H1 (cell line): ENCODE data around the gene PLXNB1. TPM values are rescaled to one million over a fixed set of nuclear protein-coding genes. Genes with fewer than 3 reads are reported as not detected.
A peak's percentile ranks its signal among the peaks of the same experiment; 100 is the strongest.

Experiments
- CTCF ChIA-PET: fragments of 300-600 bp; sonication (Branson Sonifier 250); formaldehyde crosslinking; loops from one replicate; lab custom pipeline; 2021; ENCODE audit not compliant: partially characterized antibody; lab: Charles Lee
- POLR2A ChIA-PET: fragments of 300-600 bp; sonication (Branson Sonifier 250); formaldehyde crosslinking; loops from one replicate; lab custom pipeline; 2021; ENCODE audit warnings: inconsistent platforms; ENCODE audit not compliant: partially characterized antibody; lab: Charles Lee
- DNase-seq, 2 experiments: peaks; one replicate each; pipeline versions ENCODE4 v3.0.0 to v3.0.0-alpha.2; 2010 to 2022; ENCODE audit warnings: low spot score in 2 of 2, low read depth in 1 of 2, mixed read lengths in 1 of 2
- FAIRE-seq: peaks from 2 replicates; lab custom pipeline; 2011; peaks lifted over from hg19 to GRCh38; lab: Jason Lieb, UNC
- H2AFZ ChIP-seq: 2 replicates; pipeline ENCODE4 v1.8.1; 2012; ENCODE audit warnings: low read length, inconsistent platforms
- H2AK5ac ChIP-seq: 2 replicates; pipeline ENCODE4 v1.6.1; 2013; ENCODE audit warnings: low read depth, low read length
- H2BK120ac ChIP-seq: replicated peaks from 2 replicates; pipeline ENCODE3; 2013; ENCODE audit warnings: low read depth, low read length, inconsistent platforms
- H2BK12ac ChIP-seq: 2 replicates; pipeline ENCODE4 v1.6.1; 2013; ENCODE audit warnings: low read depth, low read length
- H2BK15ac ChIP-seq: 2 replicates; pipeline ENCODE4 v1.6.1; 2013; ENCODE audit warnings: low read length
- H2BK20ac ChIP-seq: 2 replicates; pipeline ENCODE4 v1.6.1; 2013; ENCODE audit warnings: low read length
- H2BK5ac ChIP-seq: 2 replicates; pipeline ENCODE4 v1.6.1; 2013; ENCODE audit warnings: low read depth, low read length
- H3K14ac ChIP-seq: 2 replicates; pipeline ENCODE4 v1.6.1; 2013; ENCODE audit warnings: inconsistent platforms; ENCODE audit not compliant: insufficient read length
- H3K18ac ChIP-seq: 2 replicates; pipeline ENCODE4 v1.6.1; 2013; ENCODE audit warnings: low read length; ENCODE audit errors: extremely low read depth
- H3K23ac ChIP-seq: 2 replicates; pipeline ENCODE4 v1.6.1; 2013; ENCODE audit warnings: inconsistent platforms; ENCODE audit not compliant: insufficient read length
- H3K23me2 ChIP-seq: 2 replicates; pipeline ENCODE4 v1.6.1; 2013; ENCODE audit warnings: low read depth, low read length
- H3K27ac ChIP-seq: 2 replicates; pipeline ENCODE4 v1.6.1; 2011; ENCODE audit warnings: low read depth, low read length, inconsistent platforms
- H3K27me3 ChIP-seq, 4 experiments: replicated peaks in 1 of 4; 1 replicate in 1 of 4; 2 replicates in 3 of 4; pipeline versions ENCODE4 v1.6.1 to v1.8.1; 2011 to 2013; ENCODE audit warnings: low read length in 3 of 4, mild to moderate bottlenecking in 3 of 4, inconsistent platforms in 2 of 4, mixed read lengths in 2 of 4, moderate library complexity in 1 of 4; ENCODE audit not compliant: control insufficient read depth in 3 of 4, insufficient read depth in 3 of 4; ENCODE audit errors: extremely low read depth in 1 of 4
- H3K36me3 ChIP-seq, 4 experiments: 2 replicates each; pipeline versions ENCODE4 v1.6.1 to v1.8.1; 2011 to 2013; ENCODE audit warnings: mild to moderate bottlenecking in 4 of 4, low read length in 3 of 4, moderate library complexity in 2 of 4, control low read depth in 1 of 4, inconsistent platforms in 1 of 4; ENCODE audit not compliant: insufficient read depth in 4 of 4, control insufficient read depth in 2 of 4
- H3K4ac ChIP-seq: replicated peaks from 2 replicates; pipeline ENCODE3; 2013; ENCODE audit warnings: low read length, low read depth, mixed read lengths, inconsistent platforms; ENCODE audit not compliant: insufficient read length
- H3K4me1 ChIP-seq, 4 experiments: replicated peaks in 1 of 4; 1 replicate in 1 of 4; 2 replicates in 3 of 4; pipeline versions ENCODE4 v1.6.1 to v1.8.1; 2011 to 2013; ENCODE audit warnings: low read length in 3 of 4, inconsistent platforms in 2 of 4, mixed read lengths in 1 of 4; ENCODE audit not compliant: insufficient read depth in 4 of 4, control insufficient read depth in 3 of 4
- H3K4me2 ChIP-seq, 2 experiments: 2 replicates each; pipeline versions ENCODE4 v1.6.1 to v1.8.1; 2011 to 2013; ENCODE audit warnings: low read depth in 2 of 2, low read length in 2 of 2, control low read depth in 1 of 2, inconsistent platforms in 1 of 2, mild to moderate bottlenecking in 1 of 2; ENCODE audit not compliant: insufficient read depth in 1 of 2
- H3K4me3 ChIP-seq, 4 experiments: fragments of 200-600, 300-600 bp in 1 of 4; sonication (generic), shearing (Covaris generic), sonication (Bioruptor Twin) in 1 of 4; 2 replicates each; pipeline versions ENCODE4 v1.5.1 to v1.8.1; 2011 to 2016; ENCODE audit warnings: low read length in 4 of 4, low read depth in 3 of 4, control low read depth in 2 of 4, inconsistent platforms in 2 of 4, mild to moderate bottlenecking in 2 of 4, mixed read lengths in 1 of 4, moderate library complexity in 1 of 4; ENCODE audit not compliant: insufficient read depth in 2 of 4; ENCODE audit errors: extremely low read depth in 1 of 4
- H3K56ac ChIP-seq: replicated peaks from 2 replicates; pipeline ENCODE3; 2013; ENCODE audit warnings: low read depth, mild to moderate bottlenecking, mixed read lengths, low read length, inconsistent platforms; ENCODE audit not compliant: insufficient read length
- H3K79me1 ChIP-seq: 2 replicates; pipeline ENCODE4 v1.6.1; 2013; ENCODE audit warnings: low read depth, low read length, control low read depth
- H3K79me2 ChIP-seq, 2 experiments: 2 replicates each; pipeline versions ENCODE4 v1.6.1 to v1.8.1; 2012 to 2013; ENCODE audit warnings: low read length in 2 of 2, mild to moderate bottlenecking in 2 of 2, inconsistent platforms in 1 of 2; ENCODE audit not compliant: insufficient read depth in 2 of 2, control insufficient read depth in 1 of 2
- H3K9ac ChIP-seq, 4 experiments: replicated peaks in 1 of 4; 1 replicate in 1 of 4; 2 replicates in 3 of 4; pipeline versions ENCODE4 v1.6.1 to v1.8.1; 2011 to 2013; ENCODE audit warnings: low read depth in 3 of 4, low read length in 3 of 4, control low read depth in 2 of 4, mild to moderate bottlenecking in 2 of 4, moderate library complexity in 2 of 4, inconsistent platforms in 1 of 4; ENCODE audit errors: extremely low read depth in 1 of 4
- H3K9me3 ChIP-seq, 2 experiments: 2 replicates each; pipeline versions ENCODE4 v1.6.1 to v1.8.1; 2012 to 2013; ENCODE audit warnings: mild to moderate bottlenecking in 2 of 2, moderate library complexity in 2 of 2, control low read depth in 1 of 2, inconsistent platforms in 1 of 2, low read depth in 1 of 2, low read length in 1 of 2, mixed read lengths in 1 of 2; ENCODE audit not compliant: insufficient read depth in 2 of 2
- H4K20me1 ChIP-seq, 2 experiments: replicated peaks in 1 of 2; 2 replicates each; pipeline versions ENCODE3 to v1.8.1; 2011 to 2013; ENCODE audit warnings: inconsistent platforms in 2 of 2, low read length in 2 of 2, mild to moderate bottlenecking in 1 of 2; ENCODE audit not compliant: insufficient read depth in 2 of 2, control insufficient read depth in 1 of 2
- H4K5ac ChIP-seq: 2 replicates; pipeline ENCODE4 v1.6.1; 2013; ENCODE audit warnings: low read length, low read depth, mixed read lengths, inconsistent platforms; ENCODE audit not compliant: insufficient read length
- H4K8ac ChIP-seq: 2 replicates; pipeline ENCODE4 v1.8.0; 2013; ENCODE audit warnings: mild to moderate bottlenecking, moderate library complexity, low read length, inconsistent platforms; ENCODE audit not compliant: insufficient read depth; ENCODE audit errors: extremely low read depth
- H4K91ac ChIP-seq: replicated peaks from 2 replicates; pipeline ENCODE3; 2013; ENCODE audit warnings: low read length, mixed read lengths, inconsistent platforms; ENCODE audit not compliant: insufficient read length
- BACH1 ChIP-seq: IDR thresholded peaks from 2 replicates; pipeline ENCODE4 v1.6.1; 2012; ENCODE audit warnings: low read length, improper control_type of control experiment
- BCL11A ChIP-seq, 2 experiments: IDR thresholded peaks; one replicate each; pipeline ENCODE4 v1.6.1; 2011; ENCODE audit warnings: low read depth in 2 of 2, low read length in 2 of 2, mild to moderate bottlenecking in 2 of 2
- CHD1 ChIP-seq: IDR thresholded peaks from 2 replicates; pipeline ENCODE4 v1.6.1; 2012; ENCODE audit warnings: low read depth, low read length, improper control_type of control experiment
- GTF2F1 ChIP-seq: IDR thresholded peaks from 2 replicates; pipeline ENCODE4 v1.6.1; 2012; ENCODE audit warnings: low read depth, low read length, improper control_type of control experiment, borderline replicate concordance
- MAFK ChIP-seq: IDR thresholded peaks from 2 replicates; pipeline ENCODE4 v1.6.1; 2012; ENCODE audit warnings: low read depth, mild to moderate bottlenecking, improper control_type of control experiment, low read length
- POLR2A ChIP-seq, 2 experiments: IDR thresholded peaks; 1 replicate in 1 of 2; 2 replicates in 1 of 2; pipeline ENCODE4 v1.6.1; 2011; ENCODE audit warnings: low read depth in 2 of 2, low read length in 2 of 2, mild to moderate bottlenecking in 2 of 2; ENCODE audit errors: control extremely low read depth in 1 of 2
- RAD21 ChIP-seq, 2 experiments: IDR thresholded peaks in 1 of 2; conservative IDR thresholded peaks in 1 of 2; 2 replicates each; pipeline ENCODE4 v1.6.1; 2011; ENCODE audit warnings: low read depth in 2 of 2, low read length in 2 of 2, improper control_type of control experiment in 1 of 2, inconsistent platforms in 1 of 2, mild to moderate bottlenecking in 1 of 2, moderate library complexity in 1 of 2
- SP2 ChIP-seq: IDR thresholded peaks from 2 replicates; pipeline ENCODE4 v1.6.1; 2012; ENCODE audit warnings: mild to moderate bottlenecking, low read length, inconsistent platforms
- SRF ChIP-seq: IDR thresholded peaks from 2 replicates; pipeline ENCODE4 v1.6.1; 2011; ENCODE audit warnings: mild to moderate bottlenecking, low read depth, low read length, moderate library complexity
- TAF7 ChIP-seq: optimal IDR thresholded peaks from 2 replicates; pipeline ENCODE3; 2011; ENCODE audit warnings: low read depth, mild to moderate bottlenecking, inconsistent platforms, low read length, moderate library complexity, borderline replicate concordance
- TBP ChIP-seq: IDR thresholded peaks from 2 replicates; pipeline ENCODE4 v1.6.1; 2011; ENCODE audit warnings: low read depth, low read length, improper control_type of control experiment
- WGBS, 2 experiments: shearing (Covaris generic) in 1 of 2; methylation state at CpG; one replicate each; pipeline versions ENCODE4 v1.1.6 to v1.1.7; 2013 to 2015; ENCODE audit warnings: low lambda C conversion rate in 2 of 2, mixed read lengths in 2 of 2, inconsistent platforms in 1 of 2, low coverage in 1 of 2, missing lambda C conversion rate in 1 of 2; ENCODE audit not compliant: insufficient replicate concordance in 2 of 2, insufficient coverage in 1 of 2, insufficient read length in 1 of 2; ENCODE audit errors: extremely low coverage in 1 of 2, missing lambda C conversion rate in 1 of 2; 5-methylcytosine and 5-hydroxymethylcytosine counted together
- polyA plus RNA-seq, 7 experiments: library from polyadenylated mRNA; depleted of rRNA in 3 of 7; stranded (reverse) in 5 of 7; unstranded in 2 of 7; fragments of >200 nt in 5 of 7; fragments of 200-250 nt in 2 of 7; gene quantifications; 1 replicate in 5 of 7; 2 replicates in 1 of 7; 4 replicates in 1 of 7; pipeline versions ENCODE4 v1.2.1 to v1.2.3, GENCODE V29; 2011 to 2013; ENCODE audit warnings: missing spikeins in 2 of 7, mixed read lengths in 2 of 7
- total RNA-seq: library from RNA; stranded (reverse); fragmentation: NEBNext Ultra II Directional; extraction: Animal tissue kit (Norgen Biotek cat#: 25700); gene quantifications from 2 replicates; pipeline ENCODE4 v1.2.1, GENCODE V29; 2021
- TF ChIP-seq, protein P1 (sequence below): IDR thresholded peaks from 2 replicates; pipeline ENCODE4 v1.6.1; 2012; ENCODE audit warnings: low read length, inconsistent platforms

Gene PLXNB1
- total and polyA plus RNA-seq, 2 of the 8 experiments (the other 6 are each of a cell fraction or from before 2014, with no cell fraction given) = 109 to 114 TPM

DNA sequence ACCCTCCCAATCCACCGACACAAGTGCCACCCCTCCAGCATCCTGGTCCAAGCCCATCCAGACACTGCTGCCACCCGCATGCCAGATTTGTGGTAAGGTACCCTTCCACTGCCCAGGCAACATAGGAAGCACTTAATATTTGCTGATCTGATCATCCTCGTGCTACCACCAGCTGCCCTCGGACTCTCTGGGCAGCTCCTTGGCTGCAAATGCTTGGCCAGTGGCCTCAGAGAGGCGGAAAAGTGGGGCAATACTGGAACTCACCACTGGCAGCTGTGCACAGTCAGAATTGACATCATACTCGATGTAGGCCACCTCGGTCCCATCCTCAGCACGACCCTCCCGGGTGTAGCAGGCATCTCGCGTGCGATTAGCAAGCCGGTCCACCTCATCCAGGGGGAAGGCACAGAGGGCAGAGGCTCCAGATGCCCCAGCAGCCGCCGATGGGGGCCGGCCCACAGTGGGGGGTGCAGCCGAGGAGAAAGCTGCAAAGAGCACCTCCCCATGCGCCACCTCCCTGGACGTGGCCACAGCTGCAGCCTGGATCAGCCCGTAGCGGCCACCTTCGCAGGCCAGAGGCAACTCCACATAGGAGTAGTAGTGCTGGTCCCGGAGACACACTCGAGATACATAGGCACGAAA is 6.5 kb downstream of the PLXNB1 start:
- no peak overlapping the region for H4K91ac ChIP-seq
- H2BK15ac ChIP-seq = no peak overlapping the region
- no peak overlapping the region for H3K4me3 ChIP-seq
- no peak overlapping the region for H3K14ac ChIP-seq
- H3K27ac ChIP-seq = no peak overlapping the region
- H3K4me1 ChIP-seq = peaks cover 3 to 31% (median 12%) of the 10 kb centered on the region in 4 experiments
- H2AK5ac ChIP-seq = no peak overlapping the region
- H3K23ac ChIP-seq = no peak overlapping the region
- no peak overlapping the region for H3K9ac ChIP-seq
- no peak for TF ChIP-seq TBP
- no peak for TF ChIP-seq SRF
- TF ChIP-seq, protein P1, sequence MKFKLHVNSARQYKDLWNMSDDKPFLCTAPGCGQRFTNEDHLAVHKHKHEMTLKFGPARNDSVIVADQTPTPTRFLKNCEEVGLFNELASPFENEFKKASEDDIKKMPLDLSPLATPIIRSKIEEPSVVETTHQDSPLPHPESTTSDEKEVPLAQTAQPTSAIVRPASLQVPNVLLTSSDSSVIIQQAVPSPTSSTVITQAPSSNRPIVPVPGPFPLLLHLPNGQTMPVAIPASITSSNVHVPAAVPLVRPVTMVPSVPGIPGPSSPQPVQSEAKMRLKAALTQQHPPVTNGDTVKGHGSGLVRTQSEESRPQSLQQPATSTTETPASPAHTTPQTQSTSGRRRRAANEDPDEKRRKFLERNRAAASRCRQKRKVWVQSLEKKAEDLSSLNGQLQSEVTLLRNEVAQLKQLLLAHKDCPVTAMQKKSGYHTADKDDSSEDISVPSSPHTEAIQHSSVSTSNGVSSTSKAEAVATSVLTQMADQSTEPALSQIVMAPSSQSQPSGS = no peak
- no peak for TF ChIP-seq RAD21 (IDR thresholded peaks at IDR 0.05 in 1 of 2, conservative IDR thresholded peaks at IDR 0.05 in 1 of 2; ENCODE audit: low read depth in 2 of 2, low read length in 2 of 2)
- no peak for TF ChIP-seq BCL11A (IDR thresholded peaks at IDR 0.05; ENCODE audit: low read depth in 2 of 2, low read length in 2 of 2)
- TF ChIP-seq GTF2F1 = no peak
- TF ChIP-seq CHD1 = no peak
- no peak for TF ChIP-seq BACH1
- no peak for TF ChIP-seq POLR2A (IDR thresholded peaks at IDR 0.05; ENCODE audit: control extremely low read depth in 1 of 2, low read depth in 2 of 2, low read length in 2 of 2)
- no peak for TF ChIP-seq SP2
- TF ChIP-seq MAFK = no peak
- TF ChIP-seq TAF7 = no peak
- no peak overlapping the region for H3K4ac ChIP-seq
- no peaks in the 10 kb centered on the region for H3K27me3 ChIP-seq
- WGBS, 2 experiments = 92% methylated on average over 25 of the region's 25 CpGs; no CpG with 5 or more reads in 1 of the 2 experiments
- ChIA-PET CTCF (interaction anchor here (0.7 to 6.9 kb wide), 16 partner anchors 7 to 229 kb away, joined by 3 to 95 read pairs (median 4); partner anchors contain the start of gene CCDC51), POLR2A (interaction anchor here (0.7 to 31.5 kb wide), 10 partner anchors 12 to 182 kb away, joined by 3 to 650 read pairs (median 4); partner anchors contain the start of genes ATRIP, CCDC51 and TMA7)
- H3K4me2 ChIP-seq = no peak overlapping the region
- H3K56ac ChIP-seq = no peak overlapping the region
- H3K36me3 ChIP-seq = peaks cover 17 to 27% (median 19%) of the 10 kb centered on the region in 4 experiments; a peak in 6 of 8 replicates
- peaks cover 7% of the 10 kb centered on the region for H3K23me2 ChIP-seq
- no peak for FAIRE-seq
- H4K5ac ChIP-seq = no peak overlapping the region
- H3K18ac ChIP-seq = no peak overlapping the region
- no peak overlapping the region for H2AFZ ChIP-seq
- no peaks in the 10 kb centered on the region for H3K9me3 ChIP-seq
- no peak for DNase-seq
- no peak overlapping the region for H2BK12ac ChIP-seq
- H3K79me1 ChIP-seq = peaks cover 46% of the 10 kb centered on the region
- no peak overlapping the region for H2BK5ac ChIP-seq
- no peak overlapping the region for H2BK120ac ChIP-seq
- peaks cover 28 to 51% of the 10 kb centered on the region in 2 experiments for H4K20me1 ChIP-seq
- H3K79me2 ChIP-seq = peaks cover 32 to 65% of the 10 kb centered on the region in 2 experiments
- H2BK20ac ChIP-seq = no peak overlapping the region
- H4K8ac ChIP-seq = peak overlapping the region; percentile 80
